CD14-positive monocyte (primary cell): ENCODE data around the gene AGAP1. TPM values are rescaled to one million over a fixed set of nuclear protein-coding genes. Genes with fewer than 3 reads are reported as not detected.

Experiments used
- DNase-seq, 3 donors: peaks; one replicate each; pipeline ENCODE4 v3.0.0-alpha.2; 2011 to 2022
- H2AFZ ChIP-seq: 2 replicates; pipeline ENCODE4 v1.6.0; 2012; ENCODE audit warnings: mild to moderate bottlenecking, low read depth, low read length, inconsistent platforms; ENCODE audit not compliant: insufficient read depth, poor library complexity, severe bottlenecking
- H3K27ac ChIP-seq, 2 donors: 1 replicate in 1 of 2; 2 replicates in 1 of 2; pipeline ENCODE4 v1.5.1; 2012 to 2013; ENCODE audit warnings: low read length in 2 of 2, control low read depth in 1 of 2, inconsistent platforms in 1 of 2, low read depth in 1 of 2, mild to moderate bottlenecking in 1 of 2
- H3K27me3 ChIP-seq, 2 donors: one replicate each; pipeline versions ENCODE4 v1.6.0 to v1.6.1; 2011 to 2013; ENCODE audit warnings: low read length in 2 of 2; ENCODE audit not compliant: control insufficient read depth in 2 of 2, insufficient read depth in 2 of 2
- H3K36me3 ChIP-seq, 2 donors: replicated peaks in 1 of 2; 1 replicate in 1 of 2; 2 replicates in 1 of 2; pipeline versions ENCODE4 v1.5.1 to v1.6.1; 2012 to 2013; ENCODE audit warnings: low read length in 2 of 2, control low read depth in 1 of 2, inconsistent platforms in 1 of 2, mild to moderate bottlenecking in 1 of 2; ENCODE audit not compliant: insufficient read depth in 2 of 2, control insufficient read depth in 1 of 2
- H3K4me1 ChIP-seq, 2 donors: 1 replicate in 1 of 2; 2 replicates in 1 of 2; pipeline versions ENCODE4 v1.5.1 to v1.6.1; 2012 to 2013; ENCODE audit warnings: low read length in 2 of 2, control low read depth in 1 of 2, inconsistent platforms in 1 of 2, mild to moderate bottlenecking in 1 of 2, moderate library complexity in 1 of 2; ENCODE audit not compliant: insufficient read depth in 2 of 2, control insufficient read depth in 1 of 2
- H3K4me2 ChIP-seq: replicated peaks from 2 replicates; pipeline ENCODE3; 2012; ENCODE audit warnings: low read length, moderate library complexity, mild to moderate bottlenecking; ENCODE audit not compliant: poor library complexity, severe bottlenecking; ENCODE audit errors: extremely low read depth
- H3K4me3 ChIP-seq, 3 experiments: fragments of 200-600 bp in 1 of 3; sonication (generic) in 1 of 3; replicated peaks in 1 of 3; 1 replicate in 2 of 3; 2 replicates in 1 of 3; pipeline ENCODE4 v1.5.1; 2011 to 2013; ENCODE audit warnings: low read length in 3 of 3, mild to moderate bottlenecking in 3 of 3, control low read depth in 2 of 3, low read depth in 2 of 3, inconsistent platforms in 1 of 3, moderate library complexity in 1 of 3
- H3K79me2 ChIP-seq: 2 replicates; pipeline ENCODE4 v1.6.0; 2012; ENCODE audit warnings: mild to moderate bottlenecking, control low read depth, inconsistent platforms, low read length, moderate library complexity; ENCODE audit not compliant: insufficient read depth
- H3K9ac ChIP-seq: 2 replicates; pipeline ENCODE4 v1.6.0; 2017; ENCODE audit warnings: low read length, mild to moderate bottlenecking; ENCODE audit not compliant: insufficient read depth, poor library complexity, severe bottlenecking
- H3K9me3 ChIP-seq, 2 donors: replicated peaks in 1 of 2; 1 replicate in 1 of 2; 2 replicates in 1 of 2; pipeline versions ENCODE4 v1.5.1 to v1.6.1; 2012 to 2013; ENCODE audit warnings: low read length in 2 of 2, control low read depth in 1 of 2; ENCODE audit not compliant: control insufficient read depth in 1 of 2, insufficient read depth in 1 of 2
- H4K20me1 ChIP-seq: 2 replicates; pipeline ENCODE4 v1.6.0; 2012; ENCODE audit warnings: mild to moderate bottlenecking, low read length, control low read depth, moderate library complexity; ENCODE audit not compliant: insufficient read depth
- H3K27ac Mint-ChIP-seq, 7 donors: one replicate each; pipeline ENCODE4 v1.8.0; 2020; ENCODE audit warnings: mild to moderate bottlenecking in 7 of 7, mixed read lengths in 7 of 7, moderate library complexity in 6 of 7, inconsistent platforms in 2 of 7
- H3K27me3 Mint-ChIP-seq, 3 donors: one replicate each; pipeline ENCODE4 v1.8.0; 2021 to 2022; ENCODE audit warnings: low read depth in 3 of 3, mild to moderate bottlenecking in 3 of 3, mixed read lengths in 3 of 3, moderate library complexity in 3 of 3, inconsistent platforms in 1 of 3
- H3K36me3 Mint-ChIP-seq, 2 donors: one replicate each; pipeline ENCODE4 v1.8.0; 2020; ENCODE audit warnings: mixed read lengths in 2 of 2, inconsistent platforms in 1 of 2, mild to moderate bottlenecking in 1 of 2
- H3K4me1 Mint-ChIP-seq: one replicate; pipeline ENCODE4 v1.8.0; 2020; ENCODE audit warnings: mild to moderate bottlenecking, mixed read lengths
- H3K4me3 Mint-ChIP-seq, 2 donors: one replicate each; pipeline ENCODE4 v1.8.0; 2020; ENCODE audit warnings: mild to moderate bottlenecking in 2 of 2, mixed read lengths in 2 of 2, moderate library complexity in 1 of 2
- H3K9me3 Mint-ChIP-seq, 7 donors: one replicate each; pipeline ENCODE4 v1.8.0; 2020 to 2022; ENCODE audit warnings: mixed read lengths in 7 of 7, mild to moderate bottlenecking in 6 of 7, moderate library complexity in 6 of 7, inconsistent platforms in 2 of 7
- WGBS: methylation state at CpG from one replicate; pipeline ENCODE4 v1.1.5; 2013; ENCODE audit warnings: missing lambda C conversion rate; ENCODE audit not compliant: insufficient coverage; 5-methylcytosine and 5-hydroxymethylcytosine counted together
- intact Hi-C, 2 donors: fragments of 100-400 bp; cut with micrococcal nuclease; formaldehyde crosslinking; loops; one replicate each; pipeline versions ENCODE4 v1.15.0 to v1.15.1; 2023
- polyA plus RNA-seq, 3 donors: library from polyadenylated mRNA; depleted of rRNA in 1 of 3; unstranded in 2 of 3; stranded (reverse) in 1 of 3; fragments of 300-500 nt in 2 of 3; fragments of >200 nt in 1 of 3; fragmentation: Illumina TruSeq in 2 of 3; gene quantifications; 1 replicate in 2 of 3; 2 replicates in 1 of 3; pipeline ENCODE4 v1.2.3, GENCODE V29; 2012 to 2021
- TF ChIP-seq, protein P1 (sequence below): fragments of 200-600 bp; IDR thresholded peaks from one replicate; pipeline ENCODE4 v1.8.0; 2022; ENCODE audit warnings: antibody characterized with exemption, mild to moderate bottlenecking

AGAP1 gene
- polyA plus RNA-seq, 3 donors = 0.12 TPM; not detected in 2

DNA sequence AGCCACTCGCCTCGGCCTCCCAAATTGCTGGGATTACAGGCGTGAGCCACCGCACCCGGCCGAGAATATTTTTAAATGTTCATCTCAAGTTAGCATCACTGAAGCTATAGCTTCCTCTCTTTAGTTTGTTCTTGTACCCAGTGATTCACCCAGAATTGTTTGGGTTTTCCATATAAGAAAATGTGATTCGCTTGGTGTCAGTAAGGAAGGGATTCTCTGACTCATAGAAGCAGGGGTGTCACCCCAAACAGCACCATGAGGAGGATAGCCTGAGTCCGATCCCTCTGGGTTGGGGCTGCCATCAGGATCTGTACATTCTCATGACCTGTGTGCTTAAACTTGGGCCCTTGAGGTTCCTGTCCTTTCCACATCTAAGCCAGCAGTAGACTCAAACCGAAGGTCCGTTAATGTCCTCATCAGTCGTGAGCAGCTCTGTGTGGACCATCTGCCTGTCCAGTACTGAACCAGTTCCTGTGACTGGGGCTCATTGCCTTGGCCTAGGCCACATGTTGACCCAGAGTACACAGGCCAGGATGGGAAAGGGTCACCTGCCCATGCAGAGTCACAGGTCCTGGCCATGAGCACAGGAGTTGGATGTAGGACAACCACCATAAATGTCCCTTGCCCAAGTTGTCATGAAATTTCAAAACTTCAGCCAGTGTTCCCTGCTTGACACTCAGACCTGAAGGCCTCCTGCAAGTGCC is 362.5 kb downstream of the AGAP1 start:
- H2AFZ ChIP-seq = no peak overlapping the region
- Mint-ChIP-seq H3K4me3 (no peak overlapping the region), H3K4me1 (no peaks in the 10 kb centered on the region), H3K9me3 (peaks cover 0 to 11% (median 3%) of the 10 kb centered on the region in 7 donors), H3K27me3 (peaks cover 0 to 2% (median 0%) of the 10 kb centered on the region in 3 donors), H3K36me3 (no peaks in the 10 kb centered on the region), H3K27ac (no peak overlapping the region)
- H3K4me1 ChIP-seq = no peaks in the 10 kb centered on the region
- H3K4me2 ChIP-seq = no peak overlapping the region
- no peak overlapping the region for H3K4me3 ChIP-seq
- H3K36me3 ChIP-seq = no peaks in the 10 kb centered on the region
- H4K20me1 ChIP-seq = no peaks in the 10 kb centered on the region
- WGBS = 97% methylated on average over 10 of the region's 11 CpGs
- TF ChIP-seq, protein P1, sequence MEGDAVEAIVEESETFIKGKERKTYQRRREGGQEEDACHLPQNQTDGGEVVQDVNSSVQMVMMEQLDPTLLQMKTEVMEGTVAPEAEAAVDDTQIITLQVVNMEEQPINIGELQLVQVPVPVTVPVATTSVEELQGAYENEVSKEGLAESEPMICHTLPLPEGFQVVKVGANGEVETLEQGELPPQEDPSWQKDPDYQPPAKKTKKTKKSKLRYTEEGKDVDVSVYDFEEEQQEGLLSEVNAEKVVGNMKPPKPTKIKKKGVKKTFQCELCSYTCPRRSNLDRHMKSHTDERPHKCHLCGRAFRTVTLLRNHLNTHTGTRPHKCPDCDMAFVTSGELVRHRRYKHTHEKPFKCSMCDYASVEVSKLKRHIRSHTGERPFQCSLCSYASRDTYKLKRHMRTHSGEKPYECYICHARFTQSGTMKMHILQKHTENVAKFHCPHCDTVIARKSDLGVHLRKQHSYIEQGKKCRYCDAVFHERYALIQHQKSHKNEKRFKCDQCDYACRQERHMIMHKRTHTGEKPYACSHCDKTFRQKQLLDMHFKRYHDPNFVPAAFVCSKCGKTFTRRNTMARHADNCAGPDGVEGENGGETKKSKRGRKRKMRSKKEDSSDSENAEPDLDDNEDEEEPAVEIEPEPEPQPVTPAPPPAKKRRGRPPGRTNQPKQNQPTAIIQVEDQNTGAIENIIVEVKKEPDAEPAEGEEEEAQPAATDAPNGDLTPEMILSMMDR = no peak
- DNase-seq = no peak
- H3K27me3 ChIP-seq = no peaks in the 10 kb centered on the region
- no peaks in the 10 kb centered on the region for H3K79me2 ChIP-seq
- H3K9ac ChIP-seq = no peak overlapping the region
- H3K27ac ChIP-seq = no peak overlapping the region
- H3K9me3 ChIP-seq = peaks cover 0 to 5% of the 10 kb centered on the region in 2 donors
- intact Hi-C loops = no loop called here

DNA sequence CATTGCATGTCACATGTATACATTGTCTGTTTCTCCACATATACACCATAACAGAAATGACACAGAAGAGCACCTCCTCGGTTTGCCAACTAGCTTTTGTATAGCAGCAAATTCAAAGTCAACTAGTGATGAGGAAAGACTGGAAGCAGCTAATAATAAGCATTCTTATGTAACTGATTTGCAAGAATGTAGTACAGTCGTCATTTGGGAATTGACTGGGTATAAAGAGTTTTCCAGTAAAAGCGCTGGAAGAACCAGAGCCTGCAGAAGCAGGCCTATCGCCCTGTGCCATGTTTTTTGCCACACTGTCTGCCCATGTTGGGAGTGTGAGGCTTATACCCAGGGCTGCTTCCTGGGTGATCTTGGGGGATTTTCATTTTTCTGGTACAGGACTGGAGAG is 363.8 kb downstream of the AGAP1 start:
- no peaks in the 10 kb centered on the region for H3K79me2 ChIP-seq
- H3K9ac ChIP-seq = no peak overlapping the region
- Mint-ChIP-seq H3K27ac (no peak overlapping the region), H3K4me1 (no peaks in the 10 kb centered on the region), H3K9me3 (peaks cover 0 to 11% (median 0%) of the 10 kb centered on the region in 7 donors), H3K4me3 (no peak overlapping the region), H3K36me3 (no peaks in the 10 kb centered on the region), H3K27me3 (peaks cover 0 to 4% (median 4%) of the 10 kb centered on the region in 3 donors)
- no peaks in the 10 kb centered on the region for H3K36me3 ChIP-seq
- intact Hi-C loops = no loop called here
- peaks cover 0 to 5% of the 10 kb centered on the region in 2 donors for H3K9me3 ChIP-seq
- H3K27me3 ChIP-seq = no peaks in the 10 kb centered on the region
- TF ChIP-seq, protein P1 = no peak
- no peak overlapping the region for H3K27ac ChIP-seq
- H2AFZ ChIP-seq = no peak overlapping the region
- H3K4me2 ChIP-seq = no peak overlapping the region
- DNase-seq = no peak
- no peak overlapping the region for H3K4me3 ChIP-seq
- H4K20me1 ChIP-seq = no peaks in the 10 kb centered on the region
- H3K4me1 ChIP-seq = no peaks in the 10 kb centered on the region
- 100% methylated on average over 3 of the region's 4 CpGs for WGBS
